Occipital lobe (tissue), 2 donors: Measurements from ENCODE around the gene HCRTR2. TPM values are rescaled to one million over a fixed set of nuclear protein-coding genes. Genes with fewer than 3 reads are reported as not detected.
"Not testable (repeated sequence)": the region's sequence is repeated elsewhere in the genome, so short reads cannot be mapped to it uniquely, and the experiment has no call there.

ENCODE experiments used
- DNase-seq: peaks from one replicate; lab custom pipeline; 2025; lab: John Stamatoyannopoulos, UW
- total RNA-seq: library from RNA; depleted of rRNA; stranded (reverse); fragments of >200 nt; gene quantifications from one replicate; pipeline ENCODE4 v1.2.3, GENCODE V29; 2014

Gene HCRTR2
- total RNA-seq, 1 donor from 2014 or later: 14.3 TPM

GRCh38 chr6:55212156-55212555 is 37.8 kb downstream of the HCRTR2 start:
- no peak for DNase-seq

GRCh38 chr6:55220961-55221360 is 46.6 kb downstream of the HCRTR2 start:
- no peak for DNase-seq

GRCh38 chr6:55227862-55228261 is 53.5 kb downstream of the HCRTR2 start:
- DNase-seq: no peak

GRCh38 chr6:55239099-55239498 is 64.8 kb downstream of the HCRTR2 start:
- no peak for DNase-seq

GRCh38 chr6:55240975-55241605 is 66.8 kb downstream of the HCRTR2 start:
- not testable (repeated sequence) for DNase-seq

- DNase-seq: no peak
Measured at GRCh38 chr6:55250400-55250799, 76.1 kb downstream of the HCRTR2 start.

GRCh38 chr6:55255113-55255512 is 80.8 kb downstream of the HCRTR2 start:
- no peak for DNase-seq

GRCh38 chr6:55260181-55260580 is 85.9 kb downstream of the HCRTR2 start:
- no peak for DNase-seq

- DNase-seq: no peak
Measured at GRCh38 chr6:55265409-55266114, 91.2 kb downstream of the HCRTR2 start.

- no peak for DNase-seq
Measured at GRCh38 chr6:55266896-55267295, 92.6 kb downstream of the HCRTR2 start.

- no peak for DNase-seq
Measured at GRCh38 chr6:55276745-55277530, 102.6 kb downstream of the HCRTR2 start.

- no peak for DNase-seq
Measured at GRCh38 chr6:55277646-55278045, 103.3 kb downstream of the HCRTR2 start.

GRCh38 chr6:55281215-55281614 is 106.9 kb downstream of the HCRTR2 start:
- no peak for DNase-seq

- DNase-seq: no peak
Measured at GRCh38 chr6:55282115-55282514, 107.8 kb downstream of the HCRTR2 start.

GRCh38 chr6:55286824-55287223 is 112.5 kb downstream of the HCRTR2 start:
- no peak for DNase-seq

- DNase-seq: no peak
Measured at GRCh38 chr6:55290736-55291135, 116.4 kb downstream of the HCRTR2 start.

- DNase-seq: no peak
Measured at GRCh38 chr6:55293116-55293515, 118.8 kb downstream of the HCRTR2 start.

GRCh38 chr6:55297214-55297613 is 122.9 kb downstream of the HCRTR2 start:
- not testable (repeated sequence) for DNase-seq

- DNase-seq: no peak
Measured at GRCh38 chr6:55299286-55299985, 125.1 kb downstream of the HCRTR2 start.

- DNase-seq: no peak
Measured at GRCh38 chr6:55304747-55305146, 130.4 kb downstream of the HCRTR2 start.

GRCh38 chr6:55319961-55320695 is 145.8 kb downstream of the HCRTR2 start:
- DNase-seq: no peak
